Measurements from ENCODE around the gene SECISBP2L.

- TF ChIP-seq FOXA1 (IDR thresholded peaks at IDR 0.05) (no peak), SUZ12 (IDR thresholded peaks at IDR 0.05) (no peak), FOXM1 (IDR thresholded peaks at IDR 0.05; ENCODE audit: borderline replicate concordance) (no peak), FOXK2 (IDR thresholded peaks at IDR 0.05) (no peak), ZNF384 (IDR thresholded peaks at IDR 0.05) (no peak), ELF4 (IDR thresholded peaks at IDR 0.05) (no peak), SP1 (IDR thresholded peaks at IDR 0.05) (no peak), L3MBTL2 (conservative IDR thresholded peaks at IDR 0.05) (no peak), BHLHE40 (IDR thresholded peaks at IDR 0.05; ENCODE audit: borderline replicate concordance) (no peak)
Measured at GRCh38 chr15:48945386-48945785, 100.9 kb downstream of the SECISBP2L start.

All from HEK293T (cell line).